RWPE1 (cell line): ENCODE measurements around the gene AP1G1.

ENCODE experiments used
- CTCF ChIA-PET: fragments of 350-600 bp; sonication (Branson Sonifier 250); formaldehyde crosslinking; extraction: SDS; loops from one replicate; lab custom pipeline; 2021; lab: Yijun Ruan, JAX
- POLR2A ChIA-PET: fragments of 400-600 bp; formaldehyde crosslinking; extraction: SDS; loops from one replicate; lab custom pipeline; 2020; ENCODE audit warnings: antibody characterized with exemption; ENCODE audit not compliant: low non-redundant PET; lab: Yijun Ruan, JAX
- DNase-seq: peaks from one replicate; pipeline ENCODE4 v3.0.0; 2012; ENCODE audit warnings: low spot score
- H3K27ac ChIP-seq: fragments of 450-650 bp; 2 replicates; pipeline ENCODE4 v1.5.1; 2017
- TF ChIP-seq, protein P1 (sequence below): fragments of 450-650 bp; conservative IDR thresholded peaks from 2 replicates; pipeline ENCODE4 v1.5.1; 2017; ENCODE audit warnings: low read depth, mild to moderate bottlenecking

Gene AP1G1

DNA sequence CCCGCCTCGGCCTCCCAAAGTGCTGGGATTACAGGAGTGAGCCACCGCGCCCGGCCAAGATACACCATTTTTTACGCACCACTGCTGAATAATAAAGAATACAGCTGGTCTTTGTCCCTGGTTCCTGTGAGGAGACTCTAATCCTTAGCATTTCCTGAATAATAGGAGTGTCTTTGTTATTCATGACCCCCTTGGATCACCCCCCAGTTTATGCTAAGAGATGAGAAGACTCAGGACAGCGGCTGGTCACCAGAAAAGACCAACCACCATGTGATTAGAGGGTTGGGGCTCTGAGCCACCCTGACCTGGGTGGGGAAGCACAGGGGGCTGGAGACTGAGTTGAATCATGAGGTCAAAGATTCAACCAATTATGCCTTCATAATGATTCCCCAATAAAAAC lies 101.4 kb downstream of the AP1G1 start:
- POLR2A ChIA-PET: no interaction called here
- DNase-seq: no peak
- TF ChIP-seq, protein P1, sequence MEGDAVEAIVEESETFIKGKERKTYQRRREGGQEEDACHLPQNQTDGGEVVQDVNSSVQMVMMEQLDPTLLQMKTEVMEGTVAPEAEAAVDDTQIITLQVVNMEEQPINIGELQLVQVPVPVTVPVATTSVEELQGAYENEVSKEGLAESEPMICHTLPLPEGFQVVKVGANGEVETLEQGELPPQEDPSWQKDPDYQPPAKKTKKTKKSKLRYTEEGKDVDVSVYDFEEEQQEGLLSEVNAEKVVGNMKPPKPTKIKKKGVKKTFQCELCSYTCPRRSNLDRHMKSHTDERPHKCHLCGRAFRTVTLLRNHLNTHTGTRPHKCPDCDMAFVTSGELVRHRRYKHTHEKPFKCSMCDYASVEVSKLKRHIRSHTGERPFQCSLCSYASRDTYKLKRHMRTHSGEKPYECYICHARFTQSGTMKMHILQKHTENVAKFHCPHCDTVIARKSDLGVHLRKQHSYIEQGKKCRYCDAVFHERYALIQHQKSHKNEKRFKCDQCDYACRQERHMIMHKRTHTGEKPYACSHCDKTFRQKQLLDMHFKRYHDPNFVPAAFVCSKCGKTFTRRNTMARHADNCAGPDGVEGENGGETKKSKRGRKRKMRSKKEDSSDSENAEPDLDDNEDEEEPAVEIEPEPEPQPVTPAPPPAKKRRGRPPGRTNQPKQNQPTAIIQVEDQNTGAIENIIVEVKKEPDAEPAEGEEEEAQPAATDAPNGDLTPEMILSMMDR: no peak
- H3K27ac ChIP-seq: no peak overlapping the region
- CTCF ChIA-PET: interaction anchor here (0.6 kb wide), 1 partner anchor 47 kb away, joined by 4 read pairs; no protein-coding TSS in a partner anchor

DNA sequence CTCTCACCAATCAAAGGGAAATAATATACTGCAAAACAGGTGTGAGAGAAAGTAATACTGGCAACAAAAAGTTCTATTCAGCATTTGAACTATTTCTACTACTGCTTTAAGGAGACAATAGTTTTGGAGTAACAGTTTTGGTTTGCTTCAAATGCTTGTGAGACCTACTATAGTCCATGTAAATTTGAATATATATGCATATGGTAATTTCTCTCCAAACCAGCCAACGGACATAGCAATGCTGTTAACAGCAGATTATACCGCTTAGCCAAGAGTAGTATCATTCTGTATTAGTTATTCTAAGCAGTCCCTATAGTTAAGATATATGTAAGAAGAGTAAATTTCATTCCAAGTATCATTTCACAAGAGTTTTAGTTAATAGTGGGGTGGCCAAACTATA lies 102.6 kb downstream of the AP1G1 start:
- ChIA-PET CTCF (no interaction called here), POLR2A (interaction anchor here (0.6 to 0.7 kb wide), 2 partner anchors 9 to 51 kb away, joined by 3 to 4 read pairs; no protein-coding TSS in a partner anchor)
- TF ChIP-seq, protein P1: no peak
- no peak for DNase-seq
- no peak overlapping the region for H3K27ac ChIP-seq

DNA sequence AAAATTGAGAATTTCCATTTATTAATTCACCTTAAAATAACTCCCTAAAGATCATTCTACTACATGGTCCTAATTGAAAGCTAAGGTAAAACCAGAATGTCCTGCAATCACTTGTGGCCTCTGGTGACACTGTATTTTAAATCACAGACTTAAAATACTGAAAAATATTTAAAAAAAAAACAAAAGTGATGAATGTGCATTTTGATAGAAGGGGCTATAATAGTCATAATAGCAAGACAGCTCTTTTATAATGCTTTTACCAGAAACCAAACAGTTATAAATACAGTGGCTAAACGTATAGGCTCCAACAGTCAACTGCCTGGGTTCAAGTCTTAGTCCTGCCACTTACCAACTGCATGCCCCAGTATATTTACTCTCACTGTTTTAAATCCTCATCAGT lies 105.3 kb downstream of the AP1G1 start:
- ChIA-PET CTCF (no interaction called here), POLR2A (no interaction called here)
- H3K27ac ChIP-seq: no peak overlapping the region
- TF ChIP-seq, protein P1: no peak
- no peak for DNase-seq

DNA sequence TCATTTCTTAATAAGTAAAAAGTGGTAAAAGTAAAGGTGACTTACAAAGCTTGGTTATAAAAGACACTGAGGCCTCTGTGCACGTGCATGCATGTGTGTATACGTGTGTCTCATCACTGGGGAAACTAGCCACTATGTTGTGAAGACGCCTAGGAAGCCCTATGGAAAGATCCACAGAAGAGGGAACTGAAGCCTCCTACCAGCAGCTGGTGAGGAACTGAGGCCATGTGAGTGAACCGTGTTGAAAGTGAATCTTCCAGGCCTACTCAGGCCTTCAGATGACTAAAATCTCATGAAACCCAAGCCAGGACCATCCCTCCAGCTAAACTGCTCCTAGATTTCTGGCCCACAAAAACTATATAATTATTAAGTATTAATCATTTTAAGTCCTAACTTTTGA lies 107.8 kb downstream of the AP1G1 start:
- H3K27ac ChIP-seq: no peak overlapping the region
- no peak for DNase-seq
- ChIA-PET CTCF (interaction anchor here (1.2 kb wide), 1 partner anchor 25 kb away, joined by 3 read pairs; no protein-coding TSS in a partner anchor), POLR2A (no interaction called here)
- TF ChIP-seq, protein P1: no peak

DNA sequence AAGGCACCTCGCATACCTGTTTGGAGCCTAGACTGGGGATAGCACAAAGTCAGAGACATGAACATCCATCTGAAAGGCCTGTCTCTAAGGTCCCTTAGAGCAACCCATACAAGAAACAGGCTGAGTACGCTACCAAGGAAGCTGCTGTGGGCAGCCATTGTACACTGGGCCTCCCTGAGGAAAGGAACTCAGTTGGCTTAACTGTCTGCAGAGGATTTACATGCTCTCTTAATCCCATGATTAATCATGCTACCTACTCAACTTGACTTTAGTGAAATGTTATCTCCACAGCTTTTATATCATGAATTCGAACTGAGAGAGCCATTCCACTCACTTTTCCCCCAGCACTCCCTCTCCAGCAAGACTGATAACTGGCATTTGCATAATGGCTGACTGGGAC lies 110.1 kb downstream of the AP1G1 start:
- POLR2A ChIA-PET: no interaction called here
- CTCF ChIA-PET: interaction anchor here (0.6 kb wide), 1 partner anchor 15 kb away, joined by 3 read pairs; no protein-coding TSS in a partner anchor
- TF ChIP-seq, protein P1: no peak
- no peak for DNase-seq
- no peak overlapping the region for H3K27ac ChIP-seq

DNA sequence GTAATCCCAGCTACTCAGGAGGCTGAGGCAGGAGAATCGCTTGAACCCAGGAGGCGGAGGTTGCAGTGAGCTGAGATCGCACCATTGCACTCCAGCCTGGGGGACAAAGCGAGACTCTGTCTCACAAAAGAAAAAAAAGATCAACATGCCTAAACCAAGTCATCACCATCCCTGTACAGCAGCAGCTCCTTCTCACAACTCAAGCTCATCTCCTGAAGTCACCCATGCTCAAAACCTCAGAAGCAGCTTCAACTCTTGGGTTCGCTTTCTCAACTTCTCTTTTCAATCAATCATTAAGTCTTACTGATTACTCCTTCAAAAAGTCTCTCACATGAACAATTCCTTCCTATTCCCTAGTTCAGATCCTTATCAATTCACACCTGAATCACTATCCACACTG lies 115.5 kb downstream of the AP1G1 start:
- no peak for DNase-seq
- POLR2A ChIA-PET: no interaction called here
- H3K27ac ChIP-seq: no peak overlapping the region
- TF ChIP-seq, protein P1: no peak
- CTCF ChIA-PET: no interaction called here
